ENCODE results near the gene SGSM2. TPM values are rescaled to one million over a fixed set of nuclear protein-coding genes. Genes with fewer than 3 reads are reported as not detected.
A peak's percentile ranks its signal among the peaks of the same experiment; 100 is the strongest.

SGSM2 gene
- total and polyA plus RNA-seq, 2 of the 8 experiments (the other 6 are each of a cell fraction or from before 2014, with no cell fraction given) = 44.5 to 77.7 TPM

DNA sequence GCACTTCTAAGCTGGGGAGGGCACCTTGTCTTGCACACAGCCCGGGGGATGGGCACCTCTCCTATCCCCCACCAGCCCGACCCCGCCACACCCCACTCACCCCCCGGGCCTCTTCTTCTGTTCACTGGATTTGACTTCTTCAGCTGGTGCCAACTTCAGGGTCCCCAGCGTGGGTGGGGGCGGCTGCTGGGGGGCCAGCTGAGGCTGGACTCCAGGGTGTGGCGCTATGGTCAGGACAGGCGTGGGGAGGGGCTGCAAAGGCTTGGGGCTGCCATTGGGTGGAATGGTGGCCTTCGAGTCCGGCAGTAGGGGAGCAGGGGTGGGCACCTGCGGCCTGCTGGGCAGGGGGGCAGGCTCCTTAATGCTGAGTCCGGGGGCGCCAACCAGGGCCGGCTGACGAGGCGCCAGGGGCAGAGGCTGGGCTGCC lies 57.5 kb downstream of the SGSM2 start:
- peaks cover 0 to 51% of the 10 kb centered on the region in 2 experiments; a peak in 2 of 4 replicates for H3K79me2 ChIP-seq (ENCODE audit: control insufficient read depth in 1 of 2, insufficient read depth in 2 of 2, low read length in 2 of 2)
- TF ChIP-seq ASH2L (IDR thresholded peaks at IDR 0.05; ENCODE audit: low read length) (no peak), MAFK (IDR thresholded peaks at IDR 0.05; ENCODE audit: low read depth, low read length) (no peak), KDM5A (IDR thresholded peaks at IDR 0.05; ENCODE audit: low read length) (no peak), JUND (IDR thresholded peaks at IDR 0.05; ENCODE audit: low read length) (no peak), CBX8 (IDR thresholded peaks at IDR 0.05; ENCODE audit: borderline replicate concordance, low read depth, low read length) (no peak), POU5F1 (IDR thresholded peaks at IDR 0.05; ENCODE audit: low read depth, low read length) (no peak), RFX5 (IDR thresholded peaks at IDR 0.05; ENCODE audit: borderline replicate concordance, low read depth, low read length) (no peak)
- TF ChIP-seq, protein P1, sequence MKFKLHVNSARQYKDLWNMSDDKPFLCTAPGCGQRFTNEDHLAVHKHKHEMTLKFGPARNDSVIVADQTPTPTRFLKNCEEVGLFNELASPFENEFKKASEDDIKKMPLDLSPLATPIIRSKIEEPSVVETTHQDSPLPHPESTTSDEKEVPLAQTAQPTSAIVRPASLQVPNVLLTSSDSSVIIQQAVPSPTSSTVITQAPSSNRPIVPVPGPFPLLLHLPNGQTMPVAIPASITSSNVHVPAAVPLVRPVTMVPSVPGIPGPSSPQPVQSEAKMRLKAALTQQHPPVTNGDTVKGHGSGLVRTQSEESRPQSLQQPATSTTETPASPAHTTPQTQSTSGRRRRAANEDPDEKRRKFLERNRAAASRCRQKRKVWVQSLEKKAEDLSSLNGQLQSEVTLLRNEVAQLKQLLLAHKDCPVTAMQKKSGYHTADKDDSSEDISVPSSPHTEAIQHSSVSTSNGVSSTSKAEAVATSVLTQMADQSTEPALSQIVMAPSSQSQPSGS (IDR thresholded peaks at IDR 0.05; ENCODE audit: low read length) = no peak
- TF ChIP-seq, protein P2, sequence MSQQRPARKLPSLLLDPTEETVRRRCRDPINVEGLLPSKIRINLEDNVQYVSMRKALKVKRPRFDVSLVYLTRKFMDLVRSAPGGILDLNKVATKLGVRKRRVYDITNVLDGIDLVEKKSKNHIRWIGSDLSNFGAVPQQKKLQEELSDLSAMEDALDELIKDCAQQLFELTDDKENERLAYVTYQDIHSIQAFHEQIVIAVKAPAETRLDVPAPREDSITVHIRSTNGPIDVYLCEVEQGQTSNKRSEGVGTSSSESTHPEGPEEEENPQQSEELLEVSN (IDR thresholded peaks at IDR 0.05) = no peak

More for the DNA sequence above, 57.5 kb downstream of the SGSM2 start:
- H3K18ac ChIP-seq (ENCODE audit: extremely low read depth, low read length) = no peak overlapping the region
- POLR2A ChIA-PET (ENCODE audit: partially characterized antibody) = no interaction called here
- H2BK5ac ChIP-seq (ENCODE audit: low read depth, low read length) = no peak overlapping the region
- FAIRE-seq (no peak), DNase-seq (ENCODE audit: low read depth in 1 of 2, low spot score in 2 of 2) (no peak)
- peaks cover 28% of the 10 kb centered on the region for H3K79me1 ChIP-seq (ENCODE audit: low read depth, low read length)
- H3K9me3 ChIP-seq (ENCODE audit: insufficient read depth in 2 of 2, low read depth in 1 of 2, low read length in 1 of 2) = no peaks in the 10 kb centered on the region
- H4K8ac ChIP-seq (ENCODE audit: extremely low read depth, insufficient read depth, low read length) = no peak overlapping the region
- H3K36me3 ChIP-seq (ENCODE audit: control insufficient read depth in 2 of 4, insufficient read depth in 4 of 4, low read length in 3 of 4) = no peaks in the 10 kb centered on the region
- no peak overlapping the region for H3K56ac ChIP-seq (replicated peaks; ENCODE audit: insufficient read length, low read depth, low read length)
- 0 out of 2 replicates have a peak overlapping the region, but pooled peaks have one; percentile 39 for H2BK12ac ChIP-seq (ENCODE audit: low read depth, low read length)
- H3K14ac ChIP-seq (ENCODE audit: insufficient read length) = no peak overlapping the region
- H4K5ac ChIP-seq (ENCODE audit: insufficient read length, low read depth, low read length) = no peak overlapping the region
- H2AK5ac ChIP-seq (ENCODE audit: low read depth, low read length) = no peak overlapping the region
- no peak overlapping the region for H3K4me3 ChIP-seq (ENCODE audit: extremely low read depth in 1 of 4, insufficient read depth in 2 of 4, low read depth in 3 of 4, low read length in 4 of 4)
- peaks cover 13 to 15% of the 10 kb centered on the region in 2 experiments for H4K20me1 ChIP-seq (replicated peaks in 1 of 2; ENCODE audit: control insufficient read depth in 1 of 2, insufficient read depth in 2 of 2, low read length in 2 of 2)
- no peak overlapping the region for H3K9ac ChIP-seq (replicated peaks in 1 of 4; ENCODE audit: extremely low read depth in 1 of 4, low read depth in 3 of 4, low read length in 3 of 4)
- WGBS, 2 experiments (ENCODE audit: extremely low coverage in 1 of 2, insufficient coverage in 1 of 2, insufficient read length in 1 of 2, insufficient replicate concordance in 2 of 2, low coverage in 1 of 2, low lambda C conversion rate in 2 of 2, missing lambda C conversion rate in 1 of 2) = 90% methylated on average over 11 of the region's 16 CpGs; no CpG with 5 or more reads in 1 of the 2 experiments
- H3K4ac ChIP-seq (replicated peaks; ENCODE audit: insufficient read length, low read depth, low read length) = no peak overlapping the region
- no peak overlapping the region for H2BK120ac ChIP-seq (replicated peaks; ENCODE audit: low read depth, low read length)
- H3K23ac ChIP-seq (ENCODE audit: insufficient read length) = no peak overlapping the region
- peaks cover 15 to 46% (median 32%) of the 10 kb centered on the region in 4 experiments for H3K4me1 ChIP-seq (replicated peaks in 1 of 4; ENCODE audit: control insufficient read depth in 3 of 4, insufficient read depth in 4 of 4, low read length in 3 of 4)
- H3K23me2 ChIP-seq (ENCODE audit: low read depth, low read length) = peaks cover 22% of the 10 kb centered on the region
- H3K27me3 ChIP-seq (replicated peaks in 1 of 4; ENCODE audit: control insufficient read depth in 3 of 4, extremely low read depth in 1 of 4, insufficient read depth in 3 of 4, low read length in 3 of 4) = no peaks in the 10 kb centered on the region
- CTCF ChIA-PET (ENCODE audit: partially characterized antibody) = interaction anchor here (1.8 kb wide), 1 partner anchor 12 kb away, joined by 6 read pairs; no protein-coding TSS in a partner anchor
- no peak overlapping the region for H2BK15ac ChIP-seq (ENCODE audit: low read length)
- no peak overlapping the region for H3K27ac ChIP-seq (ENCODE audit: low read depth, low read length)
- H3K4me2 ChIP-seq (ENCODE audit: insufficient read depth in 1 of 2, low read depth in 2 of 2, low read length in 2 of 2) = peak overlapping the region; percentile 81 to 99; a peak in 3 of 4 replicates
- no peak overlapping the region for H2BK20ac ChIP-seq (ENCODE audit: low read length)
- no peak overlapping the region for H2AFZ ChIP-seq (ENCODE audit: low read length)
- H4K91ac ChIP-seq (replicated peaks; ENCODE audit: insufficient read length, low read length) = no peak overlapping the region

Data from H1 (cell line).